ENCODE measurements around the gene TMTC2.

- TF ChIP-seq POLR2A (IDR thresholded peaks at IDR 0.05) (no peak), CTCF (IDR thresholded peaks at IDR 0.05) (no peak)
Observed at GRCh38 chr12:82740129-82741000, 53.7 kb downstream of the TMTC2 start.
